CD4-positive, alpha-beta T cell treated with Interferon gamma for 1 hour (primary cell): Measurements from ENCODE around the gene KIAA0586.
"Not testable (repeated sequence)": the region's sequence is repeated elsewhere in the genome, so short reads cannot be mapped to it uniquely, and the experiment has no call there.

Source experiments
- DNase-seq: peaks from one replicate; pipeline ENCODE4 v3.0.0-alpha.2; 2020

Gene KIAA0586

DNA sequence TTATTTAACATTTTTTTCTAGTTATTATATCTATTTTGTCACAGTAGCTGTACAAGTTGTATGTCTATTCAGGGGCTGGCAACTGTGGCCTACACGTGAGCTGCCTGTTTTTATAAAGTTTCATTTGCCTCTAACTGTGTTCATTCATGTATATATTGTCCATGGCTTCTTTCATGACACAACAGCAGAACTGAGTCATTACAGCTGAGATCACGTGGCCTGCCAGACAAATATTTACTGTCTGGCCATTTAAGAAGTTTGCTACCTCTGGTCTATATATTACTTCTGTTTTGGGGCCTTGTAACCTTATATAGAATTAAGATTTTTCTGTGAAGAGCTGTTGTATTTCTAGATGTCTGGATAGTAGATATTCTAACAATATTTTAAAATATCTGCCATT is 37.9 kb downstream of the KIAA0586 start:
- no peak for DNase-seq

DNA sequence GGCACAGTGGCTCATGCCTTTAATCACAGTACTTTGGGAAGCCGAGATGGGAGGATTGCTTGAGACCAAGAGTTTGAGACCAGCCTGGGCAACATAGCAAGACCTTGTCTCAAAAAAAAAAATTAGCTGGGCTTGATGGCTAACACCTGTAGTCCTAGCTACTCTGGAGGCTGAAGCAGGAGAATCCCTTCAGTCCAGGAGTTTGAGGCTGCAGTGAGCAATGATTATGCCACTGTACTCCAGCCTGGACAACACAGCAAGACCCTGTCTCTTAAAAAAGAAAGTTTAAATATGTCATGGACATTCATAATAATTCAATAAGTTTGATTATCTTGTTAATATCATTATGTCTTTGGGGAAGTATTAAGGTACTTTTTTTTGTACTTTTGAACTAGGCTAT is 38.9 kb downstream of the KIAA0586 start:
- DNase-seq = no peak

DNA sequence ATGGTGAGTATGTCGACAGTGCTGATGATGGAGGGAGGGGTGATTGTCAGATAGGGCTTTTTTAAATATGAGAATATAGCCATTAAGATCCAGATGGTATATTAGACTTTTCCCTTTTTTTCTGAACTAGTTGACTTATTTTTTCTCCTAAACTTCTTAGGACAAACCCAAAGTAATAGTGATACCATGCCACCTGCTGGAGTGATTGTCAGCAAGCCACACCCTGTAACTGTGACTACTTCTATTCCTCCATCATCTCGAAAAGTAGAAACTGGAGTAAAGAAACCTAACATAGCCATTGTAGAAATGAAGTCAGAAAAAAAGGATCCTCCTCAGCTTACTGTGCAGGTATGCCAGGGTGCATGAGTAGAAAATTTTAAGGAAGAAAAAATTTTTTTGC is 40.1 kb downstream of the KIAA0586 start:
- DNase-seq = no peak

DNA sequence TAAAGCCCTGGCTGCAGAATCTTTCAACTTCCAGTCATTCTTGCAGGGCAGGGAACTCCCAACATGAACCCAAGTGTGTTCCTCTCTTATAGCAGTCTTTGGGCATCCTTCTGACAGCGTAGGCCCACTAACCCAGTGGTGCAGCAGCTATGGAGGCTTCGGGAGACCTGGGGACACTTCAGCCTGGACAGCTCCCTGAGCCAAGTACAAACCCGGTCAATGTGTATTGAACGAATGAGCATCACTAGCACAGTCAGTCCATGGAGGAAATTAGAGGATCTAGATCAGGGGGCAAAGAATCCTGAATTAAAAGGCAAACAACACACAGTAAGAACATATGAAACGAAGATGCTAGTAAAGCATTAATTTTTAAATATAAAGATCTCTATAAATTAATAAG is 41.8 kb downstream of the KIAA0586 start:
- no peak for DNase-seq

DNA sequence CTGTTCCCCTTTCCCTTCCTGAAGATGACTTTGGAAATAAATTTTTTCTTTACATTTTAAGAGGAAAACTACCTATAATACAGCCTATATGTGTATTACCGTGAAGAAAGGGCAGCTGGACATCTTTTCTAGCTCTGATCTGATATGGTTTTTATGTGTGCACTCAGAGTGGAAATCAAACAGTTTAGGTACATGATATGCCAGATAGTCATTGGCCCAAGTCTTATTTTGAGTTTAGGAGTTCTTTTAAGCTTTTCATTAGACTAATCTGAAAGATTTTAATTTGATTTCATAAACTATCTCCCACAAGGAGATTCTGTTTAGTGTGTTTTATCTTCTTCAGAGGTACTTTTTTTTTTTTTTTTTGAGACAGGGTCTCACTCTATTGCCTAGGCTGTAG is 48.8 kb downstream of the KIAA0586 start:
- DNase-seq = no peak

DNA sequence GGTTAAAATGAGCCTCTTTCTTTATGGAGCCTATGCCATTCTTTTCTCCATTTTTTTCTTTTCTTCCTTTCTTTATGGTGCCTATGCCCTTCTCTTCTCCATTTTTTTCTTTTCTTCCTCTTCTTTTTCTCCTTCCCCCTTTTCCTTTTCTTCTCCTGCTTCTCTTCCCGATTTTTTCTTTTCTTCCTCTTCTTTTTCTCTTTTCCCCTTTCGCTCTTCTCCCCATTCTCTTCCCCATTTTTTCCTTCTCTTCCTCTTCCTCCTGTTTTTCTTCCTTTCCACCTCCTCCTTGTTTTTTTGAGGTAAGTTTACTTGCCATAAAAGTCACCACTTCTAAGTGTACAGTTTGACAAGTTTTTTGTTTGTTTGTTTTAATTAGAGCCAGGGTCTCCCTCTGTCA is 50.1 kb downstream of the KIAA0586 start:
- DNase-seq = no peak

DNA sequence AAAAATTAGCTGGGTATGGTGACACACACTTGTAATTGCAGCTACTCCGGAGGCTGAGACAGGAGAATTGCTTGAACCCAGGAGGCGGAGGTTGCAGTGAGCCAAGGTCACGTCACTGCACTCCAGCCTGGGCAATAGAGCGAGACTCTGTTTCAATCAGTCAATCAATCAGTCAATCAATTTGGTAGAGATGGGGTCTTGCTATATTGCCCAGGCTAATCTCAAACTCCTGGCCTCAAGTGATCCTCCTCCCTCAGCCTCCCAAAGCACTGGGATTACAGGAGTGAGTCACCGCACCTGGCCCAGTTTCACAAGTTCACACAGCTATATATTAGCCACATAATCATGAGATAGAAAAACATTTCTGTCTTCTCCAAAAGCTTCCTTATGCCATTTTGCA is 50.8 kb downstream of the KIAA0586 start:
- not testable (repeated sequence) for DNase-seq

DNA sequence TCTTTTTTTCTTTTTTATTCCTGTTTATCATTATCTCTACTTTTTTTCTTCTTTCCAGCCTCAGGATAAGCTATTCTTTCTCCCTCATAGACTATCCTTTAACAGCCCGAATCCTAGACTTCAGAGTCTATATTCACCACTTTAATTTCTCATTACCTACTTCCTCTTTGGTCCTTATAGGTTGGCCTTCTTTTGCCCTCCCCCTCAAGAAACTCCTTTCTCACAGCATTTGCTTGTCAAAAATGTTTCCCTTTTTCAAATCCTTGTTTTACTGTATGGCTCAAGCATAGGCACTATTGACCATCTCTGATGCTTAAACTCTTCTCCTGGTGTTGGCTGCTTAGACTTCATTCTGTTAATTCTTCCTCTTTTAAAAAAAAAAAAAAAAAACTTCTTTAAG is 52.5 kb downstream of the KIAA0586 start:
- no peak for DNase-seq

DNA sequence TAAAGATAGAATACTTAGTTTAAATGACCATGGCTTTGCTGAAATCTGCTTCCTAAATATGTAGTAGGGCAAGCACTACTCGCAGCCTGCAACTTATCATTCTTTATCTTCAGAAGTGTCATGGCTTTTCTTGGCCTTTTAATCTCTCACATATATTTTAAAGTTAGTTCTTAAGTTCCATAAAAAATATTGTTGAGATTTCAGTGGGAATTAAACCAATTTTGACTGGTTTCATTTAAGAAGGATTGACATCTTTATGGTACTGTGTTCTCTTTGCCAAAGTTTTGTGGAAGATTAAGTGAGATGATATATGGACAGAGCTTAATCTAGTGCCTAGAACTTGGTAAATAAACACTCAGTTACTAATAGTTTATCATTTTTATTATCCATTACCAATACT is 56.7 kb downstream of the KIAA0586 start:
- no peak for DNase-seq

DNA sequence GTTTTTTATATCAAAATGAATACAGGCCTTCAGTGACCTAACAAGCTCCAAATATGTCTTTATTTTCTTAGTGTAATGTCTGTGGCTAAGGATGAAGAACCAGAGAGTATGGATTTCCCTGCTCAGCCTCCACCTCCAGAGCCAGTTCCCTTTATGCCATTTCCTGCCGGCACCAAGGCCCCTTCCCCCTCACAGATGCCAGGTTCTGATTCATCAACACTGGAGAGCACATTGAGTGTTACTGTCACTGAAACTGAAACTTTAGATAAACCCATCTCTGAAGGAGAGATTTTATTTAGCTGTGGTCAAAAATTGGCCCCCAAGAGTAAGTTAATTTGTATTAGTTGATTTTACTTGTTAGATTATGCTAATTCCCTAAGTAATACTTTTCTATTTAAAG is 61.0 kb downstream of the KIAA0586 start:
- DNase-seq = no peak

DNA sequence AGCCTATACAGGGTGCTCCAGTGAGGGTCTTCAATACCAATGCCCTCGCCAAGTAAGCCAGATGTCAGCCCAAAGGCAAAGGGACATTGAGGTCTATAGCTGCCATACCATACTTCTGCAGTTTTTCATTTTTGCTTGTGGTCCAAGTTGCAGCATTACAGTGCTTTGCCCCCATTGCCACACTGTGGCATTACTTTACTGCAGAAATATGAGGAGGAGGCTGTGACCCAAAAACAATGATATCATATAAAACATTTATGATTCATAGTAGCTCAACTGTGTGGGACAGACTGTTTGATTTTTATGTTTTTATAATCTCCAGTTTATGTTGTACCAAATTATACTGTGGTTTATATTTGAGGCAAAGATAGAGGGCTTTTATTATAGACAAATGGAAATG is 64.1 kb downstream of the KIAA0586 start:
- DNase-seq = no peak

DNA sequence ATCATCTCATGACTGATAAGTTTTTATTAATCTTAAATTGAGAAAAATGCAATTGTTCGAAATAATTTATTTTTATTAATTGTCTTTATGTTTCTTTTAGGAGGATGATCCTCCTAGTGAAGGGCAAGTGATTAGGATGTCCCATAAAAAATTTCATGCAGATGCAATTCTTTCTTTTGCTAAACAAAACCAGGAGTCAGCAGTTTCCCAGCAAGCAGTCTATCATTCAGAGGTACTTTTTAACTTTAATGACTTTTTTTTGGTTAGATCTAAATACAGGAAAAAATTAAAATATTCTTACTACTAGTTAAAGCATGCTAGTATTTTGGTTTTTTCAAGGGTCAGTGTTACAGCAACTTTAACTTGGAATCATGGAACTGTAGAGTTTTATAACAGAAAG is 64.5 kb downstream of the KIAA0586 start:
- no peak for DNase-seq

DNA sequence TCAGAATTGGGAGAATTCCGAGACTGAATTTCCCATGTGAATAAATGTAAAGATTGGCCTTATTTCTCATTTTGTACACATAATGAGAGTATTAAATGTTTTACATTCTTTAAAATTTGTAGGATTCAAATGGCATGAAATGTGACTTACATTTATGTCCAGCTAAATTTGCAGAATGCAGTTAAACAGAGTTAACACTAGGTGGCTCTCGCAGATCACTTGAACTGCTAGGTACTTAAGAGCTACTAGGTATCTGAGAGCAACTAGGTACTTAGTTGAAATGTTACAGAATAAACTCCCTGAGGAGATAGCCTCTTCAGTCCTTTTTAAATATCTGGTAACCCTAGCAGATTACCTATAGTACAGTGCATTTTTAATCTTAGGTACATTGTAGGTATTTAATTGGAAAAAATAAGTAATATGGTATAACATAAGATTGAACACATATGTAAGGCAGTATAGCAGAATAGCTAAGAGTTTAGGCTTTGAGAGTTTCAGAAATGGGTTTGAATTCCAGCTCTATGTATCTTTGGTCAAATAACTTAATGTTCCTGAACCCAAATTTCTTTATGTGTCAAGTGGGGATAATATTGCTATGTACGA is 73.8 kb downstream of the KIAA0586 start:
- DNase-seq = no peak

DNA sequence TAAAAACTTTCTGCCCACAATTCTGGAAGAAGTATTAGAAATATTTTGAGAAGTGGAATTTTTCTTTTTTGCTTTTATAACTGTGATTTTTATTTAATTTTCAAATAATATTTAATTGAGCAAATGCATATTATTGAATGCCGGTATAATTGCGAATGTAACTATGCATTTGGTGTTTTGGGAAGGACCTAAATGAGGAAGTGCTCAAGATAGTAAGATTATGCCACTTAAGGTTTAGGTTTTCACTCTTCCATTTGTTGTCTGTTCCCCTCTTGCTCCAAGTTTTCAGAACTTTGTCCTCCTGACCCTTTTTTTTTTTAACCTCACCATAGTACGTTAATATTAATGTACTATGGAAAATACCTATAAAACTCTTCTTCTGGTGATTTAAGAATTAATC is 85.8 kb downstream of the KIAA0586 start:
- DNase-seq = no peak

DNA sequence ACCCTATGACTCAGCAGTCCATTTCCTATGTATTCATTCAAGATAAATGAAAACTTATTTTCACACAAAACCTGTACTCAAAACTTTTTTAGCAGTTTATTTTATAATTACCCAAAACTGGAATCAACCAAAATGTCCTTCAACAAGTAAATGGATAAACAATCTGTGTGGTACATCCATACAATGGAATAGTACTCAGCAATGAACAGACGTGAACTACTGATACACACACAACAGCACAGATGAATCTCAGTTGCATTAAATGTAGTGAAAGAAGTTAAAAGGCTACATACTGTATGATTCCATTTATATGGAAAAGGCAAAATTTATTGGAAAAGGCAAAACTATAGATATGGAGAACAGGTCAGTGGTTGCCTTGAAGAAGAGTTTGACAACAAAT is 90.1 kb downstream of the KIAA0586 start:
- no peak for DNase-seq

DNA sequence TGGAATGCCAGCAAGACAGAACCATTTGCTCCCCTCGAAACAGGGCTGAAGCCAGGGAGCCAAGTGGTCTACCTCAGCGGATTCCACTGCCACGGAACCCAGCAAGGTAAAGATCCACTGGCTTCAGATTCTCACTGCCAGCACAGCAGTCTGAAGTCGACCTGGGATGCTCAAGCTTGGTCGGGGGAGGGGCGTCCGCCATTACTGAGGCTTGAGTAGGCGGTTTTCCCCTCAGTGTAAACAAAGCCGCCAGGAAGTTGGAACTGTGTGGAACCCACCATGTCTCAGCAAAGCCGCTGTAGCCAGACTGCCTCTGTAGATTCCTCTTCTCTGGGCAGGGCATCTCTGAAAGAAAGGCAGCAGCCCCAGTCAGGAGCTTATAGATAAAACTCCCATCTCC is 98.2 kb downstream of the KIAA0586 start:
- not testable (repeated sequence) for DNase-seq

DNA sequence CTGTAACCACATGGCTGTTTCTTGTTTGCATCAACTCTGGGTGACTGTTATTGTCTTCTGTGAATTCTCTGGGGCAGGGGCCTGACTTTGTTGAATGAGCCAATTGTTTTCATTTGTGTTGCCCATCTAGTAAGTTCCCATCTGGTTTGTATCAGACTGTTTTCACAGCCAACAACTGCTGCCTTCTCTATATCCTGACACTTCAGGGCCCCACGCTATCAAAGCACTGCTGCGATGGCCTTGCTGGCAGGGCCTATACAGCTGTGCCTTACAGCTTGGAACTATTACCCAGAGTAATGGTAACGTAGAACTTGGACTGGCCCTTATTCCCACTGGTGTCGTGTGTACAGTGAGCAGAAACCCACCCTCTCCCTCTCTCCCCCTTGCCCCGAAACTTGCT is 105.9 kb downstream of the KIAA0586 start:
- no peak for DNase-seq

DNA sequence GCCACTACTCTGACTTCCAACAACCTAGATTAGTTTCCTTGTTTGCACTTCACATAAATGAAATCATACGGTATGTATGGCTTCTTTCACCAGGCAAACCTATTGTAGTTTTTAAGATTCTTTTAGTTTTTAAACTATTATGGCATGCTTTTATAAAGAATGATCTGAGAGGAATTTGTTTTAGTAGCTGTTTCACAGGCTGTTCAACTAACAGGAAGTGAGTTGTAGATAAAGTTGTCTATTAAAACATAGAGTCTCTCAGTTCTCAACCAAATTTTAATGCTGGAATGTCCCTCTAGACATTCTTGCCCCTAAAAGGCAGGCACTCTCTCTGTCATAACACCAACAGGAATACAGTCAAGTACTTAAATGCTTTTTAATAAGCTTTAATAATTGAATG is 107.5 kb downstream of the KIAA0586 start:
- no peak for DNase-seq

DNA sequence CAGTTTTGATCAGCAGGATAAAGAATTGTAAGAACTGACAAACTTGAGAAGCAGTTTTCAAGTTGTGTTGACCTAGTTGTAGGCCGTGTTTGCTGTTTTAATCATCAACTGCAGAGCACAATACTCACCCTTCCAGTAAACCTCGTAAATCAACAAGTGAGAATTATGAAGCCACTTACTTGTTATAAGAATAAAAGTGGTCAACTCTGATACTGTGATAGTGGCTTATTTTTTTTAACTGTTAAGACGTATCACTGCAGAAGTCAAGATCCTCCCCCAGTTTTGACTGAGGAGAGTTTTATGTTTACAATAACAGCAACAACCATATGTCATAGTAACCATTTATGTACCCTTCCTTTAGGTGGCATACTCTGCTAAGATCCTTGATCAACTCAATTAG is 109.5 kb downstream of the KIAA0586 start:
- DNase-seq = no peak

DNA sequence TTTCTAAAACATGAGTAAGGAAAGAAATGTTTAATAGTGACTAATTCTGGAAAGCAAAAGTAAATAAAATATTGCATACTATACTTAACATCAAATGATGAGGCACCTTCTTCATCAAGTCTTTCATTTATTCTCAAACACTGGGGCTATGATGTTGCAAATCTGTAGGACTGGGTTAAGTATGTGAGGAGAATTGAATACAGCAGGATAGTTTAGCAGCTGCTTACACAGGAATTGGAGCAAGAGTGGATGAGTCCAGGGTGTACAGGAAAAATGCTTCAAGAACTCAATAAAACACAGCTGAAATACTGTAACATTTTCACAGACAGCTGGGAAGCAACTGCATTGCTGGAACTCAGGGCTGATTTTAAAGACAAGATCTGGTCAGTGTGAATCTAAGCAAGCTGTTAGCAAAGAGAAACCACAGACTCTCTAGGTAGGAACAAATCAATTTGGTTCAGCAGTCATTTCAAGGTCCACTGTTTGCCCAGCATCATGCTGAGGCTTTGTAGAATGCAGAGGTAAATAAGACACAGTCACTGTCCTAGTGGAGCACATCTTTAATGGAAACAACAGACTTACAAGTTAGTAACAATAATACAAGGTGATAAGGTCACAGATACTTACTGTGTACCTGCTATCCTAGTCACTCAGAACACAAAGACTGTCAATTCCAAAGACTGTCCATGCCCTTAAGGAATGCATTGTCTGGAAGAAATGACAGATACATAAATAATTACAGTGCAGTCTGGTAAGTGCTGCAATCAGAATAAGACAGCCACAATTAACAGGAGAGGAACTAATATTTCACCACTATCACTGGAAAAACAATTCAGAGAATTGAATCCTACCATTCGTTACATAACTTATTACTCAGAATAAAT is 113.5 kb downstream of the KIAA0586 start:
- DNase-seq = no peak

DNA sequence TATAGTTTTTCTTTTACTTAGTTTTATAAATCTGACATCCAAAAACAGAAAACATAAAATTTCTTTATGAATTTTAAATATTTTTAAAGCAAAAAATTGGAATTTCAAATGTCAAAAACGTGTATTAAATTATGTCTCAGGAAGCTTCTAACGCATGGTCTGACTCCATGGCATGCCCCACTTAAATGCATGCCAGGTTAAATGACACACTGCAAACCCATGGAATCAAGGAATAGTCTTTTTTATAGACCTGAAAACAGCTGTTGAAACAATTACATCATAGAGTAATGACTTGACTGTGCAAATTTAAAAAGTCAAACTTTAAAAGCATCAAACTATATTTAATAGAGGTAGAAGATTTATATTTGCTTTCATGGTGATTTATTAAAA is 114.1 kb downstream of the KIAA0586 start:
- no peak for DNase-seq

DNA sequence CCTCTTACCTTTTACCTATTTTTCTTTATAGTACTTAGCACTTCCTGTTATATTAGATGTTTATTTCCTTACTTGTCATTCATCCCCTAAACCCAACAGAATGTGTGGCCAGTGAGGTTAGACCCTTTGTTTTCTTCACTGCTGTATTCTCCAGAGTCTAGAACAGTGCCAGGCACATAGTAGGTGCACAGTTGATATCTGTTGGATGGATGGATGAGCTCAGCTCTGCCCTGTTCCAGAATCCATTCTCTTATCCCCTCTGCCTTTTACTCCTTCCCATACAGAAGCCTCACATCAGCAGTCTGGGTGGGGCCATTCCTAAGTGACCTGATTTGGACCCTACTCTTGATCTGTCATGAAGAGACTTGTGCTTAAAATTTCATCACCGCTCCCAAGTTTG is 115.7 kb downstream of the KIAA0586 start:
- no peak for DNase-seq

DNA sequence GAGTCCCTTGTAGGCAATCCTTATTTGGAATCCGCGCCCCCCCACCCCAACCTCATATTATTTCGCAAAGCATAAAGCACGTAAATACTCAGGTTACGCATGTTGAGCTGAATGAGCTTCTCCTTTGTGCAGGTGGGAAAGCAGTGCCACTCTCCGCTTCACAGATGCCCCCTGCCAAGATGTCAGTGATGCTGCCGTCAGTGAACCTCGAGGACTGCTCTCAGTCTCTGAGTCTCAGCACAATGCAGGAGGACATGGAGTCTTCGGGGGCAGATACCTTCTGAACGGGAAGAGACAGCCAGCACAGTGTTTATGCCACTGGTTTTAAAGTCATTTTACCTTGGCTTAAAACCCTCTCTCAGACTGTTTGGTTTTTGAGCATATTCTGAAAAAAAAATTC is 120.1 kb downstream of the KIAA0586 start:
- DNase-seq = no peak

DNA sequence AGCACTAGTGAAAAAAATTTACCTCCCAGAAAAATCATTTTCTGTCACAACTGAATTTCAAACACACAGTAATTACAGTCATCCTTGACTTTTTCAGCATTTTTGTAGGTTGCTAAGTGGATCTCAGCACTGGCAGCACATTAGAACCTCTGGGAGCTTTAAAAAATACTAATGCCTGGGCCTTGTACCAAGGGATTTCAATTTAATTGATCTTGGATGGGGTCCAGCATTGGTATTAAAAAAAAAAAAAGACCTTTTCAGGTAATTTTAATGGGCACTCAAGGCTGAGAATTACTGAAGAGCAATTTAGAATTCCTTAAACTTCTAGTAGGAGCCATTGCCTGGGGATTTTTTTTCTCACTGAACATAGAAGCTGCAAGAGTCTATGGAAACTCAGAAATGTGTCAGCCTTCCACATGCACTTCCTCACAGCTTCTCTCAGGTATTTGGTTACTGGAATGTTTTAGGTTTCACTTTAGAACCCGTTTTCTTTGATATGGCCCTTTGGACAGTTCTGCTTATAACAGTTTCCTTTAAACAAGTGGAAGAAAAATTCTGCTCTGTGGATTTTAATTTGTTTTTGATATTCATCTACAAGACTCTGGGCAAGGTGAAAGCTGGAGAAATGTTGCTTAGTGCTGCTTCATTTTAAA is 121.7 kb downstream of the KIAA0586 start:
- DNase-seq = no peak
